ENCODE data around the gene ATP5F1E. TPM values are rescaled to one million over a fixed set of nuclear protein-coding genes. Genes with fewer than 3 reads are reported as not detected.

ATP5F1E gene
- total RNA-seq, 1 experiment from 2014 or later, result 52.7 TPM

DNA sequence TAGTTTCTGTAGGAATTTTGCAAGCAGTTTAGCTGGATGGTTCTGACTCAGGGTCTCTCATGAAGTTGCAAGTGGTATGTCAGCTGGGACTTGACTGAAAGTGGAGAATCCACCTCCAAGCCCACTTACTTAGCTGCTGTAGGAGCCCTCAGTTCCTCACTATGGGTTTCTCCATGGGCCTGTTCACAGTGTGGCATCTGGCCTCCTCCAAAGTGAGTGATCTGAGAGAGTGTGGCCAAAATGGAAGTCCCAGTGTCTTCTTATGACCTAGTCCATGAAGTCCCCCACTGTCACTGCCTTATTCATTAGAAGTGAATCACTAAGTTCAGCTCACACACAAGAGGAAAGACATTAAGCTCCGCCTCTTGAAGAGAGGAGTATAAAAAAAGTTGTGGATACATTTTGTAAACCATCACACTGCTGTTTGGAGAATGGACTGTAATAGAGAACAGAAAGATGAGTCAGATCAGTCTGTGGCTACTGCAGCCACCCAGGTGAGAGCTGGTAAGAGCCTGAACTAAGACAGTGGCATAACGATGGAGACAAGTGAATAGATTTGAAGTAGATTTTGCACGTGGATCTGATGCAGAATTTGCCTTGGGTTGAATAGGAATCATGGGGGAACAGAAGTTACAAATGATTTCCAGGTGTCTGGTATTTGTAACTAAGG, 55.9 kb downstream of the ATP5F1E start:
- H3K9me3 Mint-ChIP-seq, result peaks cover 4 to 8% of the 10 kb centered on the region in 2 experiments; a peak in 2 of 5 replicates
- Histone ChIP-seq H2AK5ac (ENCODE audit: insufficient read length, low read length) (no peak overlapping the region), H4K8ac (replicated peaks; ENCODE audit: insufficient read length, low read depth, low read length) (no peak overlapping the region), H2BK20ac (ENCODE audit: low read depth, low read length, poor library complexity, severe bottlenecking) (no peak overlapping the region), H3K79me1 (ENCODE audit: insufficient read depth, low read depth, low read length, poor library complexity, severe bottlenecking) (no peaks in the 10 kb centered on the region), H3K14ac (ENCODE audit: insufficient read depth, low read length) (no peak overlapping the region), H3K23ac (ENCODE audit: insufficient read length, low read depth, low read length) (no peak overlapping the region), H3K9me3 (ENCODE audit: control insufficient read depth, low read depth, low read length) (no peaks in the 10 kb centered on the region), H3K27ac (ENCODE audit: insufficient read length, low read depth, low read length) (no peak overlapping the region), H3K18ac (ENCODE audit: insufficient read length, low read depth, low read length) (no peak overlapping the region), H4K5ac (ENCODE audit: insufficient read length, low read depth, low read length) (no peak overlapping the region), H2BK5ac (ENCODE audit: insufficient read length, low read length) (no peak overlapping the region), H3K4me2 (ENCODE audit: insufficient read depth, insufficient read length, low read length) (no peak overlapping the region), H3K9ac (ENCODE audit: extremely low read depth, insufficient read length, low read length) (no peak overlapping the region), H2AFZ (ENCODE audit: low read length) (no peak overlapping the region), H3T11ph (ENCODE audit: low read length) (no peak overlapping the region), H3K4me1 (ENCODE audit: insufficient read depth, low read length) (peaks cover 4% of the 10 kb centered on the region; the same call in 1 of the 2 replicates), H3K4ac (ENCODE audit: low read depth, low read length) (no peak overlapping the region), H2BK12ac (ENCODE audit: insufficient read length, low read depth, low read length) (no peak overlapping the region), H3K23me2 (ENCODE audit: insufficient read length, low read depth, low read length, poor library complexity, severe bottlenecking) (no peaks in the 10 kb centered on the region), H2BK15ac (ENCODE audit: low read depth, low read length) (no peak overlapping the region), H3K56ac (ENCODE audit: insufficient read length, low read depth, low read length) (no peak overlapping the region), H4K91ac (ENCODE audit: insufficient read length, low read depth, low read length) (no peak overlapping the region), H3K79me2 (ENCODE audit: insufficient read depth, low read length) (no peaks in the 10 kb centered on the region), H3K27me3 (ENCODE audit: insufficient read depth, low read length) (no peaks in the 10 kb centered on the region), H2BK120ac (ENCODE audit: low read depth, low read length, poor library complexity, severe bottlenecking) (no peak overlapping the region), H4K20me1 (ENCODE audit: control insufficient read depth, insufficient read depth, insufficient read length) (no peaks in the 10 kb centered on the region)
- H3K4me3 Mint-ChIP-seq, result no peak overlapping the region
- no peak for DNase-seq
- no CpG with 5 or more reads among the region's 3 CpGs for WGBS (ENCODE audit: extremely low coverage, insufficient read length, low lambda C conversion rate)
- H3K27ac Mint-ChIP-seq, result no peak overlapping the region
- TF ChIP-seq, protein P1, sequence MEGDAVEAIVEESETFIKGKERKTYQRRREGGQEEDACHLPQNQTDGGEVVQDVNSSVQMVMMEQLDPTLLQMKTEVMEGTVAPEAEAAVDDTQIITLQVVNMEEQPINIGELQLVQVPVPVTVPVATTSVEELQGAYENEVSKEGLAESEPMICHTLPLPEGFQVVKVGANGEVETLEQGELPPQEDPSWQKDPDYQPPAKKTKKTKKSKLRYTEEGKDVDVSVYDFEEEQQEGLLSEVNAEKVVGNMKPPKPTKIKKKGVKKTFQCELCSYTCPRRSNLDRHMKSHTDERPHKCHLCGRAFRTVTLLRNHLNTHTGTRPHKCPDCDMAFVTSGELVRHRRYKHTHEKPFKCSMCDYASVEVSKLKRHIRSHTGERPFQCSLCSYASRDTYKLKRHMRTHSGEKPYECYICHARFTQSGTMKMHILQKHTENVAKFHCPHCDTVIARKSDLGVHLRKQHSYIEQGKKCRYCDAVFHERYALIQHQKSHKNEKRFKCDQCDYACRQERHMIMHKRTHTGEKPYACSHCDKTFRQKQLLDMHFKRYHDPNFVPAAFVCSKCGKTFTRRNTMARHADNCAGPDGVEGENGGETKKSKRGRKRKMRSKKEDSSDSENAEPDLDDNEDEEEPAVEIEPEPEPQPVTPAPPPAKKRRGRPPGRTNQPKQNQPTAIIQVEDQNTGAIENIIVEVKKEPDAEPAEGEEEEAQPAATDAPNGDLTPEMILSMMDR (conservative IDR thresholded peaks at IDR 0.05), result no peak
- peaks cover 12% of the 10 kb centered on the region for H3K27me3 Mint-ChIP-seq (ENCODE audit: low read depth)
- H3K4me1 Mint-ChIP-seq, result peaks cover 13 to 15% of the 10 kb centered on the region in 2 experiments
- H3K36me3 Mint-ChIP-seq (ENCODE audit: insufficient read depth in 1 of 3, low read depth in 3 of 3), result peaks cover 0 to 9% (median 0%) of the 10 kb centered on the region in 3 experiments; a peak in 2 of 7 replicates

Other genes starting within 250 kb of the ATP5F1E start
- gene GNAS-AS1, start 181.4 kb downstream of the ATP5F1E start, total RNA-seq (2021), result 8.6 and 11.3 TPM in 2 replicates
- 918 and 920 TPM in 2 replicates for gene GNAS, start 179.6 kb downstream of the ATP5F1E start, total RNA-seq (2021)
- 53.5 and 57.8 TPM in 2 replicates for gene NELFCD, start 51.1 kb downstream of the ATP5F1E start, total RNA-seq (2021)
- 35.7 and 37.6 TPM in 2 replicates for gene CTSZ, start 25.1 kb downstream of the ATP5F1E start, total RNA-seq (2021)
- gene TUBB1, start 12.9 kb downstream of the ATP5F1E start, total RNA-seq (2021), result not detected in 2 replicates
- 52.6 and 56.5 TPM in 2 replicates for gene PRELID3B, start 10.5 kb upstream of the ATP5F1E start, total RNA-seq (2021)
- gene ZNF831, start 131.5 kb upstream of the ATP5F1E start, total RNA-seq (2021), result not detected in 2 replicates